GM23248 (cell line): ENCODE measurements around the gene PRR3. TPM values are rescaled to one million over a fixed set of nuclear protein-coding genes. Genes with fewer than 3 reads are reported as not detected.

Source experiments
- DNase-seq: peaks from one replicate; pipeline ENCODE4 v3.0.0-alpha.2; 2015
- H2AFZ ChIP-seq: fragments of 200-600 bp; sonication (generic); 2 replicates; pipeline ENCODE4 v1.6.1; 2016; ENCODE audit warnings: antibody characterized with exemption
- H3F3A ChIP-seq: fragments of 200-600 bp; sonication (generic); 2 replicates; pipeline ENCODE4 v1.6.1; 2016; ENCODE audit warnings: mild to moderate bottlenecking, antibody characterized with exemption, mixed run types; ENCODE audit not compliant: insufficient read depth
- H3K27ac ChIP-seq: fragments of 200-600 bp; sonication (generic); 2 replicates; pipeline ENCODE4 v1.5.1; 2016; ENCODE audit warnings: mild to moderate bottlenecking
- H3K27me3 ChIP-seq: fragments of 200-600 bp; sonication (generic); replicated peaks from 2 replicates; pipeline ENCODE4 v1.6.1; 2016; ENCODE audit warnings: mild to moderate bottlenecking; ENCODE audit not compliant: insufficient read depth
- H3K36me3 ChIP-seq: fragments of 200-600 bp; sonication (generic); 2 replicates; pipeline ENCODE4 v1.6.1; 2016; ENCODE audit warnings: low read depth, mild to moderate bottlenecking
- H3K4me1 ChIP-seq: fragments of 200-600 bp; sonication (generic); 2 replicates; pipeline ENCODE4 v1.6.1; 2016; ENCODE audit warnings: mild to moderate bottlenecking; ENCODE audit not compliant: insufficient read depth
- H3K4me2 ChIP-seq: fragments of 200-600 bp; sonication (generic); one replicate; pipeline ENCODE4 v1.6.1; 2016; ENCODE audit warnings: mild to moderate bottlenecking; ENCODE audit not compliant: unreplicated experiment
- H3K4me3 ChIP-seq: fragments of 200-600 bp; sonication (generic); 2 replicates; pipeline ENCODE4 v1.5.1; 2016; ENCODE audit warnings: mild to moderate bottlenecking
- H3K79me2 ChIP-seq: fragments of 200-600 bp; sonication (generic); 2 replicates; pipeline ENCODE4 v1.6.1; 2016; ENCODE audit warnings: mild to moderate bottlenecking; ENCODE audit not compliant: insufficient read depth
- H3K9ac ChIP-seq: fragments of 200-600 bp; sonication (generic); 2 replicates; pipeline ENCODE4 v1.6.1; 2016; ENCODE audit warnings: mild to moderate bottlenecking
- H3K9me2 ChIP-seq: fragments of 200-600 bp; sonication (generic); 2 replicates; pipeline ENCODE4 v1.6.1; 2016; ENCODE audit warnings: mixed run types, mild to moderate bottlenecking, moderate library complexity; ENCODE audit not compliant: insufficient read depth
- H3K9me3 ChIP-seq: fragments of 200-600 bp; sonication (generic); one replicate; pipeline ENCODE4 v1.6.1; 2017; ENCODE audit warnings: low read depth
- H4K20me1 ChIP-seq: fragments of 200-600 bp; sonication (generic); 2 replicates; pipeline ENCODE4 v1.6.0; 2016; ENCODE audit not compliant: insufficient read depth
- EZH2 ChIP-seq: fragments of 200-600 bp; sonication (generic); IDR thresholded peaks from 2 replicates; pipeline ENCODE4 v1.6.1; 2018; ENCODE audit warnings: antibody characterized with exemption, mild to moderate bottlenecking; ENCODE audit not compliant: insufficient read depth, poor library complexity, severe bottlenecking
- EZH2phosphoT487 ChIP-seq: fragments of 200-600 bp; sonication (generic); IDR thresholded peaks from 2 replicates; pipeline ENCODE4 v1.6.1; 2018; ENCODE audit warnings: antibody characterized with exemption, moderate library complexity, mild to moderate bottlenecking, low read depth; ENCODE audit not compliant: insufficient read depth
- WGBS, 2 experiments: methylation state at CpG; one replicate each; pipeline ENCODE4 v1.1.6; 2015 to 2017; ENCODE audit warnings: low lambda C conversion rate in 2 of 2, low coverage in 1 of 2; ENCODE audit errors: missing lambda C conversion rate in 2 of 2; 5-methylcytosine and 5-hydroxymethylcytosine counted together
- in situ Hi-C: fragments of 300-500 bp; cut with MboI; formaldehyde crosslinking; loops from 2 replicates; pipeline ENCODE4 v1.15.0; 2020
- polyA plus RNA-seq: library from polyadenylated mRNA; unstranded; fragments of >200 nt; fragmentation: Nextera tagmentation; extraction: Ambion mirVana; gene quantifications from 2 replicates; pipeline ENCODE4 v1.2.1, GENCODE V29; 2016
- total RNA-seq: library from RNA; depleted of rRNA; stranded (reverse); fragments of >200 nt; shearing (Covaris generic); gene quantifications from 2 replicates; pipeline ENCODE4 v1.2.3, GENCODE V29; 2014

PRR3 gene
- total and polyA plus RNA-seq, 2 experiments from 2014 or later, result 6.5 to 7.1 TPM

DNA sequence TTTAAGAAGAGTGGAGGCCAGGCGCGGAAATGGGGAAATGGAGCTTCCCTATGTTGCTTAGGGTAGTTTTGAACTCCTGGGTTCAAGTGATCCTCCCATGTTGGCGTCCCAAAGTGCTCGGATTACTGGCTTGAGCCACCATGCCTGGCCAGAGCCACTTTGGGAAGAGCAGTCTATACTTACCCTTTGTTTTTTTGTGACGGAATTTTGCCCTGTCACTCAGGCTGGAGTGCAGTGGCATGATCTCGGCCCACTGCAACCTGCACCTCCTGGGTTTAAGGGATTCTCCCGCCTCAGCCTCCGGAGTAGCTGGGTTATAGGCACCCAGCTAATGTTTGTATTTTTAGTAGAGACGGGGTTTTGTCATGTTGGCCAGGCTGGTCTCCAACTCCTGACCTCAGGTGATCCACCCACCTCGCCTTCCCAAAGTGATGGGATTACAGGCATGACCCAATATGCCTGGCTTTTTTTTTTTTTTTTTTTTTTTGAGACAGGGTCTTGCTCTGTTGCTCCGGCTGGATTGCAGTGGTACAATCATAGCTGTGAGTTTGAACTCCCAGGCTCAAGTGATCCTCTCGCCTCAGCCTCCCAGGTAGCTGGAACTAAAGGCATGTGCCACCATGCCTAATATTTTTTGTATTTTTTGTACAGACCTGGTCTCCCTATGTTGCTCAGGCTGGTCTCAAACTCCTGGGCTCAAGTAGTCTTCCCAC lies 42.0 kb downstream of the PRR3 start:
- Histone ChIP-seq H3K4me3 (no peak overlapping the region), H3K4me1 (no peaks in the 10 kb centered on the region), H4K20me1 (no peaks in the 10 kb centered on the region), H3K9me2 (no peaks in the 10 kb centered on the region), H3K27ac (no peak overlapping the region), H3K9me3 (no peaks in the 10 kb centered on the region), H3K4me2 (no peak overlapping the region), H3K27me3 (no peaks in the 10 kb centered on the region), H3K36me3 (peaks cover 32% of the 10 kb centered on the region; the same call in 1 of the 2 replicates), H3K79me2 (no peaks in the 10 kb centered on the region), H3F3A (peaks cover 82% of the 10 kb centered on the region), H3K9ac (no peak overlapping the region), H2AFZ (no peak overlapping the region)
- WGBS, 2 experiments, result 79 to 82% methylated on average over 12 of the region's 12 CpGs
- no peak for DNase-seq
- in situ Hi-C loops, result no loop called here
- no peak for TF ChIP-seq EZH2
- no peak for TF ChIP-seq EZH2phosphoT487

- Histone ChIP-seq H3K9me3 (no peaks in the 10 kb centered on the region), H2AFZ (no peak overlapping the region), H3K36me3 (peaks cover 34% of the 10 kb centered on the region; the same call in 1 of the 2 replicates), H4K20me1 (no peaks in the 10 kb centered on the region), H3K9ac (no peak overlapping the region), H3K27me3 (no peaks in the 10 kb centered on the region), H3K27ac (no peak overlapping the region; the same call in 1 of the 2 replicates), H3K4me1 (no peaks in the 10 kb centered on the region), H3K4me2 (no peak overlapping the region), H3K4me3 (no peak overlapping the region), H3F3A (peaks cover 83% of the 10 kb centered on the region), H3K79me2 (no peaks in the 10 kb centered on the region), H3K9me2 (no peaks in the 10 kb centered on the region)
- TF ChIP-seq EZH2phosphoT487 (no peak), EZH2 (no peak)
- no peak for DNase-seq
- WGBS, 2 experiments, result 82 to 83% methylated on average over 13 of the region's 13 CpGs
- in situ Hi-C loops, result no loop called here
Measured at GRCh38 chr6:30599625-30600324, 42.7 kb downstream of the PRR3 start.

- H3K27ac ChIP-seq, result no peak overlapping the region
- peaks cover 41% of the 10 kb centered on the region; the same call in 1 of the 2 replicates for H3K36me3 ChIP-seq
- H3K4me2 ChIP-seq, result no peak overlapping the region
- TF ChIP-seq EZH2phosphoT487, result no peak
- no peak for TF ChIP-seq EZH2
- H3K9me3 ChIP-seq, result no peaks in the 10 kb centered on the region
- H2AFZ ChIP-seq, result no peak overlapping the region
- no peaks in the 10 kb centered on the region for H3K4me1 ChIP-seq
- no peaks in the 10 kb centered on the region for H3K79me2 ChIP-seq
- no peaks in the 10 kb centered on the region for H4K20me1 ChIP-seq
- no peak for DNase-seq
- H3K4me3 ChIP-seq, result no peak overlapping the region
- H3K9me2 ChIP-seq, result no peaks in the 10 kb centered on the region
- 82 to 85% methylated on average over 10 of the region's 10 CpGs for WGBS, 2 experiments
- H3K27me3 ChIP-seq, result no peaks in the 10 kb centered on the region
- peaks cover 83% of the 10 kb centered on the region for H3F3A ChIP-seq
- no peak overlapping the region for H3K9ac ChIP-seq
- in situ Hi-C loops, result no loop called here
Measured at GRCh38 chr6:30600451-30600961, 43.4 kb downstream of the PRR3 start.

GRCh38 chr6:30601436-30601814 lies 44.3 kb downstream of the PRR3 start:
- WGBS, 2 experiments, result 49 to 56% methylated on average over 6 of the region's 6 CpGs
- no peak for TF ChIP-seq EZH2
- TF ChIP-seq EZH2phosphoT487, result no peak
- H3F3A ChIP-seq, result peaks cover 83% of the 10 kb centered on the region
- no peak overlapping the region for H3K27ac ChIP-seq
- H3K79me2 ChIP-seq, result no peaks in the 10 kb centered on the region
- H3K4me3 ChIP-seq, result no peak overlapping the region
- peaks cover 46% of the 10 kb centered on the region for H3K36me3 ChIP-seq
- no peak for DNase-seq
- H2AFZ ChIP-seq, result no peak overlapping the region
- H3K27me3 ChIP-seq, result no peaks in the 10 kb centered on the region
- no peaks in the 10 kb centered on the region for H3K9me3 ChIP-seq
- no peak overlapping the region for H3K9ac ChIP-seq
- in situ Hi-C loops, result no loop called here
- no peaks in the 10 kb centered on the region for H3K9me2 ChIP-seq
- no peaks in the 10 kb centered on the region for H3K4me1 ChIP-seq
- no peaks in the 10 kb centered on the region for H4K20me1 ChIP-seq
- H3K4me2 ChIP-seq, result no peak overlapping the region
